Mucosa of descending colon (tissue), 3 donors: Measurements from ENCODE around the gene RAET1G. TPM values are rescaled to one million over a fixed set of nuclear protein-coding genes. Genes with fewer than 3 reads are reported as not detected.
"Not testable (repeated sequence)": the region's sequence is repeated elsewhere in the genome, so short reads cannot be mapped to it uniquely, and the experiment has no call there.

ENCODE experiments used
- ATAC-seq: fragments of 200-7000 bp; cut with Tn5 transposase; one replicate; pipeline ENCODE4 v1.9.1; 2020; ENCODE audit warnings: mild to moderate bottlenecking, moderate library complexity
- DNase-seq, 3 donors: peaks; one replicate each; pipeline ENCODE4 v3.0.0-alpha.2; 2020
- H3K36me3 ChIP-seq: fragments of 200-600 bp; one replicate; pipeline ENCODE4 v1.8.0; 2021; ENCODE audit warnings: low read depth, mild to moderate bottlenecking
- H3K4me1 ChIP-seq: fragments of 200-600 bp; one replicate; pipeline ENCODE4 v1.8.0; 2021; ENCODE audit warnings: low read depth, mild to moderate bottlenecking
- H3K4me3 ChIP-seq: fragments of 200-600 bp; one replicate; pipeline ENCODE4 v1.8.0; 2021; ENCODE audit warnings: mild to moderate bottlenecking
- H3K9me3 ChIP-seq: fragments of 200-600 bp; one replicate; pipeline ENCODE4 v1.8.0; 2021; ENCODE audit warnings: mild to moderate bottlenecking
- CTCF ChIP-seq: fragments of 200-600 bp; IDR thresholded peaks from one replicate; pipeline ENCODE4 v1.8.0; 2022; ENCODE audit warnings: antibody characterized with exemption, mild to moderate bottlenecking
- intact Hi-C, 2 donors: fragments of 100-400 bp; cut with DNase I in 1 of 2; cut with micrococcal nuclease in 1 of 2; formaldehyde crosslinking; loops; one replicate each; pipeline versions ENCODE4 v1.11.0 to v1.11.1; 2022; cut with DNase I, micrococcal nuclease
- total RNA-seq, 3 donors: library from RNA; stranded (reverse); fragmentation: NEBNext Ultra II Directional in 2 of 3; extraction: Animal tissue kit (Norgen Biotek cat#: 25700) in 2 of 3; gene quantifications; one replicate each; pipeline versions ENCODE4 v1.2.1 to v1.2.4, GENCODE V29; 2021 to 2023
- donor health status: DM: no; HTN: no; CAD: no; lungs with moderate emphysema.
- donor health status: DM: no; HTN: no; CAD: no.
- donor health status: DM: no; HTN: yes; CAD: no.

RAET1G gene
- total RNA-seq, 3 donors from 2014 or later, result 0.41 TPM; not detected in 2

- H3K4me3 ChIP-seq, result no peak overlapping the region
- ATAC-seq (no peak), DNase-seq (no peak)
- no peak for TF ChIP-seq CTCF
- H3K36me3 ChIP-seq, result no peaks in the 10 kb centered on the region
- H3K4me1 ChIP-seq, result no peaks in the 10 kb centered on the region
- peaks cover 12% of the 10 kb centered on the region for H3K9me3 ChIP-seq
- intact Hi-C loops, result no loop called here
Measured at GRCh38 chr6:149909701-149910470, 13.0 kb downstream of the RAET1G start.

- ATAC-seq, H3K36me3 ChIP-seq, DNase-seq, H3K4me1 ChIP-seq, H3K4me3 ChIP-seq, intact Hi-C loops: not testable (repeated sequence)
- H3K9me3 ChIP-seq, result peaks cover 12% of the 10 kb centered on the region
Measured at GRCh38 chr6:149908480-149908879, 14.4 kb downstream of the RAET1G start.

- Histone ChIP-seq H3K9me3 (peaks cover 12% of the 10 kb centered on the region), H3K36me3 (no peaks in the 10 kb centered on the region), H3K4me1 (no peaks in the 10 kb centered on the region), H3K4me3 (no peak overlapping the region)
- no peak for TF ChIP-seq CTCF
- intact Hi-C loops, result no loop called here
- no peak for ATAC-seq
- DNase-seq, result no peak
Measured at GRCh38 chr6:149907317-149907716, 15.6 kb downstream of the RAET1G start.

GRCh38 chr6:149906405-149906804 is 16.5 kb downstream of the RAET1G start:
- no peaks in the 10 kb centered on the region for H3K4me1 ChIP-seq
- no peak overlapping the region for H3K4me3 ChIP-seq
- no peaks in the 10 kb centered on the region for H3K36me3 ChIP-seq
- H3K9me3 ChIP-seq, result peaks cover 12% of the 10 kb centered on the region
- intact Hi-C loops, result no loop called here
- ATAC-seq (no peak), DNase-seq (no peak)
- TF ChIP-seq CTCF, result no peak

- intact Hi-C loops, result no loop called here
- Histone ChIP-seq H3K4me3 (no peak overlapping the region), H3K9me3 (peaks cover 12% of the 10 kb centered on the region), H3K4me1 (no peaks in the 10 kb centered on the region), H3K36me3 (no peaks in the 10 kb centered on the region)
- no peak for TF ChIP-seq CTCF
- DNase-seq, result no peak
- ATAC-seq, result no peak
Measured at GRCh38 chr6:149905911-149906371, 17.0 kb downstream of the RAET1G start.

GRCh38 chr6:149905371-149905910 is 17.5 kb downstream of the RAET1G start:
- no peak overlapping the region for H3K4me3 ChIP-seq
- ATAC-seq, result no peak
- H3K4me1 ChIP-seq, result no peaks in the 10 kb centered on the region
- intact Hi-C loops, result no loop called here
- DNase-seq, result no peak
- no peaks in the 10 kb centered on the region for H3K36me3 ChIP-seq
- peaks cover 12% of the 10 kb centered on the region for H3K9me3 ChIP-seq
- TF ChIP-seq CTCF, result no peak
